HG02970 (cell line): ENCODE results near the gene NDUFS4.
"Not testable (repeated sequence)": the region's sequence is repeated elsewhere in the genome, so short reads cannot be mapped to it uniquely, and the experiment has no call there.

Experiments used
- ATAC-seq: cut with Tn5 transposase; IDR thresholded peaks from one replicate; pipeline ENCODE4 v1.9.1; 2021; ENCODE audit warnings: mild to moderate bottlenecking, moderate library complexity, moderate number of reproducible peaks; ENCODE audit not compliant: unreplicated experiment, low FRiP score

Gene NDUFS4

DNA sequence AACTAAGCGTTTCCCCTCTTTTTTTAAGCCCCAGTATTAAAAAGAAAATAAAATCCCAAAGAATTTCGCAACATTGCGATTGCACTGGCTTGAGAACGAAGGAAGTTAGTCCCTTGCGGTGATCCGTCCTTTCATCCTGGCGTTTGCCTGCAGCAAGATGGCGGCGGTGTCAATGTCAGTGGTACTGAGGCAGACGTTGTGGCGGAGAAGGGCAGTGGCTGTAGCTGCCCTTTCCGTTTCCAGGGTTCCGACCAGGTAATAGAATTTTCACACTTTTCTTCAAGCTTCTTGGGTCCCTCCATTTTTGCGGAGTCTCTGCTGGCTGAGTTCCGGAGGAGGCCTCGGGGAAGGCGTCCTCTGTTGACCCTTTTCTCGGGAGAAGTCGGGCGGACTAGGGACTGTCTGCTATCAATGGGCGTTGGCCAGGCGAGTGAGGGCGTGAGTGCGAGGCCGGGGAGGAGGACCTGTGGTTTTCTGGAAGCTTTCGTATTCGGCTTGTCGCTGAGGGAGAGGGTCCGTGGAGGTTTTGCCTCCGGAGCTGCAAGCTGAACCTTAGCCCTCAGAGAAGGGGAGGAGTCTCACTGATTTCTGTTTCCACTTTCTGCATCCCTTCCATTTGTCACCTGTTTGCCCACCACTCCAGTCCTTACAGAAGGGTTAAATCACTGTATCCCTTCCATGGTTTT is at the start of gene NDUFS4:
TSS of gene NDUFS4 (plus strand) at position 134 of the 686 bp plus-strand sequence. CDS start at position 158, 24 bp downstream.
- ATAC-seq = peak; percentile 88

DNA sequence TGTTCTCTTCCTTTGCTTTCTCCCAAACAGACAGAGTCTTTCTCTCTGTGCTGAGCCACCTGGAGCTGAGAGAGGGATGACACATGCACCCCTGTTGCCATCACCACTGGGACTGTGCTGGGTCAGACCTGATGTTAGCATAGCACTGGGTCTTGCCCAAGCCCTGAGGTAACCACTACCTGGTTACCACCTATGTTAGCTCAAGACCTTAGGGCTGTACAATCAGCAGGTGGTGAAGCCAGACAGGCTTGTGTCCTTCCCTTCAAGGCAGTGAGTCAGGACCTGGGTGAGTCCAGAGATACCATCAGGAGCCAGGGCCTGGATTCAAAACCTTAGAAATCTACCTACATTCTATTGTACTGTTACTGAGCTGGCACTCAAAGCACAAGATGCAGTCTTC is 47.9 kb upstream of the NDUFS4 start:
- no peak for ATAC-seq

- no peak for ATAC-seq
Measured at GRCh38 chr5:53515988-53516387, 44.5 kb upstream of the NDUFS4 start.

DNA sequence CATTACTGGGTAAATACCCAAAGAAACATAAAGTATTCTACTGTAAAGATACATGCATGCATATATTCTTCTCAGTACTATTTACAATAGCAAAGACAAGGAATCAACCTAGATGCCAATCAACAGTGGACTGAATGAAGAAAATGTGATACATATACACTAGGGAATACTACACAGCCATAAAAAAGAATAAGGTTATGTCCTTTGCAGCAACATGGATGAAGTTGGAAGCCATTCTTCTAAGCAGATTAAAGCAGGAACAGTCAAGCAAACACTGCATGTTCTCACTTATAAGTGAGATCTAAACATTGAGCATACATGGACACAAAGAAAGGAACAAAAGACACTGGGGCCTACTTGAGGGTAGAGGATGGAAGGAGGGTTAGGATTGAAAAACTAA is 39.6 kb upstream of the NDUFS4 start:
- ATAC-seq = no peak

DNA sequence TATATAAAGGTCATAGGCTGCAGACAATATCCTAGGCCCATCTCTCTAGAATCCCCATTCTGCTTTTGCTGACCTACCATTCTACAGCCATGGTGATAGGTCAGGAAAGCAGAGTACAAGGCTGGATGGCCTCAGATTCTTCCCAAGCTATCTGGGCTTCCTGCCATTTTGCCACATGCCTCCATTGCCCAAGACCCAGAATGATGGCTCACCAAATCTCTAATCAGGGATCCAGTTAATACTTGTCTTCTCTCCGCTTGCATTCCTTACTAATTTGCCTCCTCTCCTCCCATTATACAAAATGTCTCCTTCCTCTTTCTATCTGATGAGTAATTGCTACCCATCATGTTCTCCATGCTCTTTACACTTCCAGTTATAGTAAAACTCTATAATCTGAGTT is 22.7 kb upstream of the NDUFS4 start:
- ATAC-seq = no peak

- not testable (repeated sequence) for ATAC-seq
Measured at GRCh38 chr5:53540739-53541138, 19.7 kb upstream of the NDUFS4 start.

DNA sequence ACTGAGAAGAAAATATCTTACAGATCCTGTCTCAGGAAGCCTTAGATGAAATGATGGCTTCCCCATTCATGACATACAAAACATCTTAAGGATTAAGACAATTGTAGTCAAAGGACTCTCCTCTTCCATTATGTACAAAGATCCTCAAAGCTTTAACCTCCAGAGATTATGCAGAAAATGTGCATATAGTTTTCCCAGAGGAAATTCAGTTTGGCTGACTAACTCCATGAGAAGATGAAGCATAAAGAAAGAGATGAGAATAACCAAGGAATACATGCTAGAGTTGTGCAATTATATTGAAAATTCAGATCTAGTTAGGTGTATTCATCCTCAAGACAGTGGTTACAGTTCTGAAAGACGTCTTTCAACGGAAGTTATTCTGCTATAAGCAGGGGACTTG is 18.6 kb upstream of the NDUFS4 start:
- ATAC-seq = no peak

GRCh38 chr5:53542926-53543325 is 17.5 kb upstream of the NDUFS4 start:
- ATAC-seq = no peak

DNA sequence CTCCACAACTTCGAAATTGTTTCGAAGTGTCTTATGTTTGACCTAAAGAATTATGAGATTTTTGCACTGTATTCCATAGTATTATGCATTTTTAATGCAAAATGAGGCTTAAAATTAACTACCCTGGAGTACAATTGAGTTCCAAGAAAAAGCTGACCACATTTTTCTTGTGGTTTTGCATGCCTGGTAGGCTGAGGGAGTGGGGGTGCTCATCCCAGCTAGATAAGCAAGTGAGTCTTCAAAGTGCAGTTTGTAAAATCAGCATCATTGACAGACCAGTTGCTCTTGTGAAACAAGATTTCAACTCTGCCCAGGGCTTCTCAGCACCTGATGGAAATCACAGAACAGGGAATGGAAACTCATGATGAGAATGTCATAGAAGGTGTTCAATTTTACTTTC is 17.0 kb upstream of the NDUFS4 start:
- ATAC-seq = no peak

GRCh38 chr5:53545744-53546143 is 14.7 kb upstream of the NDUFS4 start:
- ATAC-seq = no peak

- ATAC-seq = no peak
Measured at GRCh38 chr5:53547226-53547625, 13.2 kb upstream of the NDUFS4 start.

DNA sequence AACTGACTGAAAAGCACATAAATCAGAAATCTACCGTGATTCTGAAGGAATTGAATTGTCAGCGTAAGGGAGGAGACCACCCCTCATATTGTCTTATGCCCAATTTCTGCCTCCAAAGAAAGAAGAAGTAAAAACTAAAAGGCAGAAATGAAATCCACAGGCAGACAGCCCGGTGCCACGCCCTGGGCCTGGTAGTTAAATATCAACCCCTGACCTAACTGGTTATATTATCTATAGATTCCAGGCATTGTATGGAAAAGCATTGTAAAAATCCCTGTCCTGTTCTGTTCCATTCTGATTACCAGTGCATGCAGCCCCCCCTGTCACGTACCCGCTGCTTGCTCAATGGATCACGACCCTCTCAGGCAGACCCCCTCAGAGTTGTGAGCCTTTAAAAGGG is 11.9 kb upstream of the NDUFS4 start:
- ATAC-seq = not testable (repeated sequence)

DNA sequence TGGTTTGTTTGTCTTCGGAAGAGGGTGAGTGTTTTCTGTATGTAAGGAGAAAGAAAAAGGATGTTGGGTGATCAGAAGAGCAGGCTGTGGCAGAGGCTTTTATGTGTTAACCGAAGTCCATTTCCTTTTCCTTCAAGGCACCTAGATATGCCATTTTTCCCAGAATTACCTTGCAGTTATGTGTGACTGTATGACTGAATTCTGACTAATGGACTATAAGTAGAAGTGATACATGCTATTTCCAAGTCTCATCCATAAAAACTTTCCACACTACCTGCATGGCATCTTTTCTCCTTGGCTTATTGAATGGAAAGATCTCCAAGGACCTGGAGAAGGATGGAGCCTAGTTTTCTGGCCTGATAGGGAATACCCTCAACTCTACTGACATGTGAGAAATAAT is 10.6 kb upstream of the NDUFS4 start:
- no peak for ATAC-seq

- ATAC-seq = no peak
Measured at GRCh38 chr5:53552561-53552960, 7.9 kb upstream of the NDUFS4 start.

DNA sequence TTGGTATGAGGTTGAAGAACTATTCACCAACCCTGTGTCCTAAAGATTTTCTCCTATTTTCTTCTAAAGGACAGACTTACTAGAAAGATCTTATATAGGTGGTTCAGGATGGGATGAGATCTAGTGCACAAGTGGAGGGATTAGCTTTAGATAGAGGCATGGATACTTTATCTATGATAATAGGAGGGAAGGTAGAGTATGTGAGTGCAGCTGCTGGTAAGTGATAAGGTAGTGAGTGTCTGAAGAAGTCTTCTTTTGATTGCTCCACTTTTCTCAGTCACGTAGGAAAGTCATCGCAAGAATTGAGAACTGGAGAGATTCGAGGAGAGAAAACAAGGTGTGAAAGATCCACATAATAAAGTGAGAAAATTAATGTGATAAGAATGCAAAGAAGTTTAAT is 6.0 kb upstream of the NDUFS4 start:
- ATAC-seq = no peak

DNA sequence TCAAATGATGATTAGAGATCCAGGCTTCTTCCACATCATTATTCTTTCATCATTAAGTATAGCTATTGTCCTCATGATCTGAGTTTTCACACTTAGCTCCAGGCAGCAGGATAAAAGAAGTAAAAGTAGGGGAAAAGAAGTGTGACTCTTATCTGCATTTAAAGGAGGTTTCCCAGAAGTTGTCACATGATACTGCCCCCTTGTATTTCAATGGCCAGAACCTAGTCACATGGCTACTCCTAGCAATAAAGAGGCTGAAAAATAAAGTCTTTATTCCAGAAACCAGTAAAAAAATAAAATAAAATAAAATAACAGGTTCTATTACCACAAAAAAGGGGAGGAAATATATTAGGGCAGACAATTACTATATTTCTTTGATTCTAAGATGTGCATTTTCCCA is 5.3 kb upstream of the NDUFS4 start:
- no peak for ATAC-seq

- no peak for ATAC-seq
Measured at GRCh38 chr5:53556001-53556400, 4.4 kb upstream of the NDUFS4 start.

DNA sequence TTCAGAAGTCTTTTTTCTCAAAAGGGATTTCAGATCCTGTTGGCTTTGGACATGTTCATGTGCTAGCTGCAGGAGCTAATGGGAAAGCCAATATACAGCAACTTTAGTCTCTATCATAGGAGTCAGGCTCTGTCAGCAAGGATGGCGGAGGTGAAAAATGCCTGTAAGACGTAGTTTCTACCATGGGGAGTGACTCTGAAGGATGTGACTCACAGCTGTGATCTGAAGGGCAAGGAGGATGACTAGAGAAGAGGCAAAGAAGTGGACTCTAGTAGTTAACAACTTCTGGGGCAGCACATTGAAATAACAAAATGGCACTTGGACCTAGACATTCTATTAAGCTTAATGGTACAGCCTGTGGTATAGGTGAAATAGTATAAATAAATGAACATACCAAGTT is 3.1 kb upstream of the NDUFS4 start:
- no peak for ATAC-seq

DNA sequence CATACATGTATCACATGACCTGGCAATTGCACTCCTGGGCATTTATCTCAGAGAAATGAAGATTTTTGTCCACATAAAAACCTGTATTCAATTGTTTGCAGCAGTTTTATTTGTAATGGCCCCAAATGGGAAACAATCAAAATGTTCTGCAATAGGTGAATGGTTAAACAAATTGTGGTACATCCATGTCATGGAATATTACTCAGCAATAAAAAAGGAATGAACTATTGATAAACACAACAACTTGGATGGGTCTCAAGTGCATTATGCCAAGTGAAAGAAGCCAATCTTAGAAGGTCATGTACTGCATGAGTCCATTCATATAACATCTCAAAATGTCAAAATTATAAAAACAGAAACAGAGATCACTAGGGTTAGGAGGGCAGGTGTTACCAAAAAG is 1.5 kb upstream of the NDUFS4 start:
- ATAC-seq = no peak

GRCh38 chr5:53560028-53560427 is 411 bp upstream of the NDUFS4 start:
- ATAC-seq = peak; percentile 8

- ATAC-seq = no peak
Measured at GRCh38 chr5:53568401-53568800, 8.0 kb downstream of the NDUFS4 start.

GRCh38 chr5:53568871-53569270 is 8.4 kb downstream of the NDUFS4 start:
- ATAC-seq = no peak

DNA sequence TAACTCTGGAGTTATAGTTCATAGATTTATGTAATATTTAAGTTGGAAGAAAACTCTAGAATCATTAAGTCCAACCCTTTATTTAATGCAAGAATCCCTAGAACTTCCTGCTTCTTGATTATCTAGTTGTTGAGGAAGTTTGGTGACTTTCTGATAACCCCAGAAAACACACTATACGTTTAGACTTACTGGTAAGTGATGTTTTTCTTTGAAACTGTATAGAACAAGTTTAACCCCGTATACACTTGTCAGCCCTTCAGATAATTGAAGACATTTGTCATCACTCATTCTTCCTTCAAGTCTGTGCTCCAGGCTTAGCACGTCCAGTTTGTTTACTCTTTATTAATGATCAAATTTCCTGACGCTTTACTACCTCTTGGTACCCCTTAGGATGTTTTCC is 9.0 kb downstream of the NDUFS4 start:
- no peak for ATAC-seq
